Ascending aorta (tissue), 2 donors: ENCODE results near the gene SYNPO2. TPM values are rescaled to one million over a fixed set of nuclear protein-coding genes. Genes with fewer than 3 reads are reported as not detected.
"Not testable (repeated sequence)": the region's sequence is repeated elsewhere in the genome, so short reads cannot be mapped to it uniquely, and the experiment has no call there.

ENCODE experiments used
- DNase-seq, 2 donors: peaks; one replicate each; pipeline ENCODE4 v3.0.0-alpha.2; 2019; ENCODE audit warnings: low spot score in 2 of 2
- H3K27ac ChIP-seq, 2 donors: fragments of 200-600 bp; sonication (generic); one replicate each; pipeline ENCODE4 v1.5.1; 2016 to 2017; ENCODE audit warnings: mild to moderate bottlenecking in 1 of 2
- H3K27me3 ChIP-seq: fragments of 200-600 bp; sonication (generic); one replicate; pipeline ENCODE4 v1.5.1; 2017
- H3K36me3 ChIP-seq, 2 donors: fragments of 200-600 bp; sonication (generic); one replicate each; pipeline ENCODE4 v1.5.1; 2016
- H3K4me1 ChIP-seq, 2 donors: fragments of 200-600 bp; sonication (generic); one replicate each; pipeline ENCODE4 v1.5.1; 2016 to 2017; ENCODE audit warnings: mild to moderate bottlenecking in 1 of 2
- H3K4me3 ChIP-seq, 2 donors: fragments of 200-600 bp; sonication (generic); one replicate each; pipeline ENCODE4 v1.5.1; 2016 to 2017; ENCODE audit warnings: mild to moderate bottlenecking in 1 of 2
- H3K9me3 ChIP-seq, 2 donors: fragments of 200-600 bp; sonication (generic); one replicate each; pipeline ENCODE4 v1.5.1; 2016
- intact Hi-C: fragments of 100-400 bp; cut with DNase I; formaldehyde crosslinking; loops from one replicate; pipeline ENCODE4 v1.15.1; 2023
- total RNA-seq: library from RNA; depleted of rRNA; stranded (reverse); fragments of >200 nt; gene quantifications from one replicate; pipeline ENCODE4 v1.1.0, GENCODE V29; 2016
- TF ChIP-seq, protein P1 (sequence below), 3 experiments: fragments of 200-600 bp in 2 of 3; fragments of 450-650 bp in 1 of 3; sonication (generic) in 2 of 3; IDR thresholded peaks; one replicate each; pipeline ENCODE4 v1.5.1; 2016 to 2019; ENCODE audit warnings: antibody characterized with exemption in 3 of 3, mild to moderate bottlenecking in 1 of 3, moderate library complexity in 1 of 3

Gene SYNPO2
- total RNA-seq, 1 donor from 2014 or later = 178 TPM

DNA sequence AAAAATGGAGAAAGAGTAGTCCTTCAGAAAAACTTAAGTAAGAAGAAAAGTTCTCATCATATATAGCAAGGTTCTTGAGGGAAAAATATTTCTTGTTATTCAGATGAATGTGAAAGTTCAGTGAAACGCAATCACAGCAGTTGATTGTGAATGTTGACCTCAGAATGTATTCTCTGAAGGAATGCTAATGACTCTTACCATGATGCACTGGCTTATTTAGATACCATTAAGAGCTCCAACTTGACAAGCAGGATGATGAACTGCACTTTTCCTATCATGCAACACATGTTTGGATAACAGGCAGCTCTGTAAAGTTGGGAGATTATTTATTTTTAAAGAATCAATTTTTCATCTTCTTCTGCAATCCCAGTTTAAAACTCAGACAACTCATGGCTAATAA, 131.5 kb downstream of the SYNPO2 start:
- Histone ChIP-seq H3K4me1 (peaks cover 3 to 34% of the 10 kb centered on the region in 2 donors), H3K27me3 (no peaks in the 10 kb centered on the region), H3K27ac (peak overlapping the region; percentile 69 to 80), H3K36me3 (no peaks in the 10 kb centered on the region), H3K4me3 (no peak overlapping the region), H3K9me3 (no peaks in the 10 kb centered on the region)
- intact Hi-C loops = no loop called here
- no peak for DNase-seq
- TF ChIP-seq, protein P1, sequence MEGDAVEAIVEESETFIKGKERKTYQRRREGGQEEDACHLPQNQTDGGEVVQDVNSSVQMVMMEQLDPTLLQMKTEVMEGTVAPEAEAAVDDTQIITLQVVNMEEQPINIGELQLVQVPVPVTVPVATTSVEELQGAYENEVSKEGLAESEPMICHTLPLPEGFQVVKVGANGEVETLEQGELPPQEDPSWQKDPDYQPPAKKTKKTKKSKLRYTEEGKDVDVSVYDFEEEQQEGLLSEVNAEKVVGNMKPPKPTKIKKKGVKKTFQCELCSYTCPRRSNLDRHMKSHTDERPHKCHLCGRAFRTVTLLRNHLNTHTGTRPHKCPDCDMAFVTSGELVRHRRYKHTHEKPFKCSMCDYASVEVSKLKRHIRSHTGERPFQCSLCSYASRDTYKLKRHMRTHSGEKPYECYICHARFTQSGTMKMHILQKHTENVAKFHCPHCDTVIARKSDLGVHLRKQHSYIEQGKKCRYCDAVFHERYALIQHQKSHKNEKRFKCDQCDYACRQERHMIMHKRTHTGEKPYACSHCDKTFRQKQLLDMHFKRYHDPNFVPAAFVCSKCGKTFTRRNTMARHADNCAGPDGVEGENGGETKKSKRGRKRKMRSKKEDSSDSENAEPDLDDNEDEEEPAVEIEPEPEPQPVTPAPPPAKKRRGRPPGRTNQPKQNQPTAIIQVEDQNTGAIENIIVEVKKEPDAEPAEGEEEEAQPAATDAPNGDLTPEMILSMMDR (IDR thresholded peaks at IDR 0.05) = no peak

DNA sequence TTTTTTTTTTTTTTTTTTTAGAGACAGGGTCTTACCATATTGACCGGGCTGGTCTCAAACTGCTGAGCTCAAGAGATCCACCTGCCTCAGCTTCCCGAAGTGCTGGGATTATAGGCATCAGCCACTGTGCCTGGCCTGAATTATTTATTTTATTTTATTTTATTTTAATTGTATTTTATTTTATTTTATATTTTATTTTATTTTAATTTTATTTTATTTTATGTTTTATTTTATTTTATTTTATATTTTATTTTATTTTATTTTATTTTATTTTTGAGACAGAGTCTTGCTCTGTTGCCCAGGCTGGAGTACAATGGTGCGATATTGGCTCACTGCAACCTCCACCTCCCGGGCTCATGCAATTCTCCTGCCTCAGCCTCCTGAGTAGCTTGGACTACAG, 133.9 kb downstream of the SYNPO2 start:
- H3K27me3 ChIP-seq, H3K9me3 ChIP-seq, intact Hi-C loops, H3K36me3 ChIP-seq, H3K4me3 ChIP-seq, DNase-seq: not testable (repeated sequence)
- H3K4me1 ChIP-seq = peaks cover 14 to 31% of the 10 kb centered on the region in 2 donors
- H3K27ac ChIP-seq = peak overlapping the region; percentile 95 to 96

DNA sequence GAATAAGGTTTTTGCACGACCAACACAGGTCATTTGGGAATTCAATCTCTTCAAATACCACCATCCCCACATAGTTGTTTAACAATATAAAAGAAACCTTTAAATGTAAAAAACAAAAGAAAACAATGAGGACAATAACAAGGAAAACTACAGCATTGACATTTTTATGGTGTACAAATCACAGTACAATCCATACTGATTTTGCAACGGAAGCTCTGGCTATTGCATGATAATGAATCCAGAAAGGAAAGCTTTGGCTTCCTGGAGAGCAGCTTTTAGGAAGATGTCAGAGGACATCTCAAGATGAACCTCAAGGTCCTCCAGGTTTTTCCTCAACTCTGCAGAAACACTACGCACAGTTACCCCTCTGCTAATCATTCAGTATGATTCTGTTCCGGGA, 135.4 kb downstream of the SYNPO2 start:
- peaks cover 14 to 33% of the 10 kb centered on the region in 2 donors for H3K4me1 ChIP-seq
- no peaks in the 10 kb centered on the region for H3K27me3 ChIP-seq
- peak overlapping the region; percentile 95 to 96 for H3K27ac ChIP-seq
- intact Hi-C loops = loop anchor here (2.0 kb wide), 1 partner anchor 23 kb away; no protein-coding TSS in a partner anchor
- H3K36me3 ChIP-seq = no peaks in the 10 kb centered on the region
- DNase-seq = no peak
- TF ChIP-seq, protein P1 (IDR thresholded peaks at IDR 0.05) = no peak
- no peak overlapping the region for H3K4me3 ChIP-seq
- no peaks in the 10 kb centered on the region for H3K9me3 ChIP-seq

DNA sequence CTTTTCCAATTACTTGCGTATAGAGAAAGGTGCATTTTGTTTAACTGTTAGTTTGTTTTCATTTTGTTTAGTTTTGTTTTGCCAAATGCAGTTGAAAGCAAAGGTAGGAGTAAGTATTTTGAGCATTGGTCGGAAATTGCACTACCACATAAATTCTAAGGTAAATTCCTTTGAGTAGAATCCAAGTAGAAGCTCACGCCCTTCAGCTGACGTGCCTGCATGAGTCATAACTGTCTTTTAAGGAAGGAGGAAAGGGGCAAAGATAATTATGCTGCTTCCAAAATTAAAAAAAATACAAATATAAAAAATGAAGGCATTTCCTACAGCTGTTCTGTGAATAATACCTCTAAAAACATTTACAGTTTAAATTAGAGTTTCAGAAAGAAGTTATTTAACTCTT, 136.8 kb downstream of the SYNPO2 start:
- peak overlapping the region in 1 of 2 donors; percentile 18 for H3K4me3 ChIP-seq
- H3K9me3 ChIP-seq = no peaks in the 10 kb centered on the region
- TF ChIP-seq, protein P1 (IDR thresholded peaks at IDR 0.05) = no peak
- H3K27ac ChIP-seq = peak overlapping the region; percentile 95 to 96
- intact Hi-C loops = loop anchor here (2.0 to 5.0 kb wide), 2 partner anchors 25 to 38 kb away; no protein-coding TSS in a partner anchor
- DNase-seq = peak in 1 of 2 donors; percentile 85
- H3K4me1 ChIP-seq = peaks cover 14 to 34% of the 10 kb centered on the region in 2 donors
- H3K27me3 ChIP-seq = no peaks in the 10 kb centered on the region
- H3K36me3 ChIP-seq = peaks cover 7 to 9% of the 10 kb centered on the region in 2 donors

DNA sequence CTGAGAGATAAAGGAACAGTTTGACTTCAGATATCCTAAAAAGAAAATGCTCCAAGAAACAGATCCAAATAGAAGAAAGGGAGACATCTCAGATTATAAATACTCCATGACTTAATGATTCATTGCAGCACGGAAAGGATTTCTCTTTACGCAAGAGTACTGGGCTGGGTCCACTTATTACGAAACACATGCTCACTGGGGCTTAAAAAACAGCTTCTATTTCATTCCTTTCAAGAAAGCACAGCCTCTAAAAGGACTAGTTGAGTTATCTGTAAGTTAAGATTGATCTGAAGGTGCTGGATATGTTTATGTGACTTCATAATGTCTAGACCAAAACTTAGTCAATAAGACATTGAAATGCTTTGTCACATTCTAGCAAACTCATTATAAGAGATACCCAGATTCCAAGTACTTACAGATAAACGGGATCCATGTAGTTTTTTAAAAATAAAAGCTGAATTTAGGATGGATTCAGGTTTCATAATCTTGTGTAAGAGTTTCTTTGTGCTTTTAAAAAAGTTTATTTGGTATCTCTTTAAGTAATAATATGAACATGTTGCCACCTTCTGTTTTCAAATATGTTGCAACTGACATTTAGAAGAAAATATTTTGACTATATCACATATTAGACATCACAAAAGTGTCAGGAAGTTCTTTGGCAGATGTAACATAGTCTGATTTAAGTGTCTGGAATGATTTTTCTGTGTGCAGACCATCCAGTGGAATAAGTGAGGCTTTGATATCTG, 137.4 kb downstream of the SYNPO2 start:
- H3K9me3 ChIP-seq = no peaks in the 10 kb centered on the region
- peaks cover 14 to 15% of the 10 kb centered on the region in 2 donors for H3K36me3 ChIP-seq
- DNase-seq = peak in 1 of 2 donors; percentile 87
- no peaks in the 10 kb centered on the region for H3K27me3 ChIP-seq
- H3K4me3 ChIP-seq = peak overlapping the region; percentile 34 to 35
- intact Hi-C loops = loop anchor here (2.0 to 5.0 kb wide), 2 partner anchors 25 to 39 kb away; no protein-coding TSS in a partner anchor
- H3K27ac ChIP-seq = peak overlapping the region; percentile 95 to 96
- peaks cover 14 to 34% of the 10 kb centered on the region in 2 donors for H3K4me1 ChIP-seq
- TF ChIP-seq, protein P1 (IDR thresholded peaks at IDR 0.05) = no peak
